ENCODE results near the gene PARN. TPM values are rescaled to one million over a fixed set of nuclear protein-coding genes. Genes with fewer than 3 reads are reported as not detected.

PARN gene
- total and polyA plus RNA-seq, 2 of the 8 experiments (the other 6 are each of a cell fraction or from before 2014, with no cell fraction given): 24.5 to 44.6 TPM

GRCh38 chr16:14511800-14512135 is 118.3 kb downstream of the PARN start:
- H3K56ac ChIP-seq (replicated peaks; ENCODE audit: insufficient read length, low read depth, low read length): no peak overlapping the region
- no peaks in the 10 kb centered on the region for H3K23me2 ChIP-seq (ENCODE audit: low read depth, low read length)
- no peak overlapping the region for H2BK120ac ChIP-seq (replicated peaks; ENCODE audit: low read depth, low read length)
- H3K79me1 ChIP-seq (ENCODE audit: low read depth, low read length): peaks cover 4% of the 10 kb centered on the region
- H3K23ac ChIP-seq (ENCODE audit: insufficient read length): no peak overlapping the region
- no peak overlapping the region for H4K8ac ChIP-seq (ENCODE audit: extremely low read depth, insufficient read depth, low read length)
- H3K27ac ChIP-seq (ENCODE audit: low read depth, low read length): no peak overlapping the region
- H2BK12ac ChIP-seq (ENCODE audit: low read depth, low read length): no peak overlapping the region
- no peak overlapping the region for H3K18ac ChIP-seq (ENCODE audit: extremely low read depth, low read length)
- no peak overlapping the region for H2AK5ac ChIP-seq (ENCODE audit: low read depth, low read length)
- CTCF ChIA-PET (ENCODE audit: partially characterized antibody): interaction anchor here (0.8 to 2.6 kb wide), 2 partner anchors 12 to 18 kb away, joined by 4 to 6 read pairs; no protein-coding TSS in a partner anchor
- no peak overlapping the region for H3K9ac ChIP-seq (replicated peaks in 1 of 4; ENCODE audit: extremely low read depth in 1 of 4, low read depth in 3 of 4, low read length in 3 of 4)
- no peak overlapping the region for H2BK15ac ChIP-seq (ENCODE audit: low read length)
- no peak overlapping the region for H3K14ac ChIP-seq (ENCODE audit: insufficient read length)
- H2BK20ac ChIP-seq (ENCODE audit: low read length): no peak overlapping the region
- no peak overlapping the region for H4K91ac ChIP-seq (replicated peaks; ENCODE audit: insufficient read length, low read length)
- no peaks in the 10 kb centered on the region for H3K9me3 ChIP-seq (ENCODE audit: insufficient read depth in 2 of 2, low read depth in 1 of 2, low read length in 1 of 2)
- POLR2A ChIA-PET (ENCODE audit: partially characterized antibody): interaction anchor here (0.6 to 1.7 kb wide), 2 partner anchors 11 to 483 kb away, joined by 6 to 7 read pairs; no protein-coding TSS in a partner anchor
- H2BK5ac ChIP-seq (ENCODE audit: low read depth, low read length): no peak overlapping the region
- no peak overlapping the region for H3K4ac ChIP-seq (replicated peaks; ENCODE audit: insufficient read length, low read depth, low read length)
- H3K4me3 ChIP-seq (ENCODE audit: extremely low read depth in 1 of 4, insufficient read depth in 2 of 4, low read depth in 3 of 4, low read length in 4 of 4): no peak overlapping the region
- no peak for DNase-seq (ENCODE audit: low read depth in 1 of 2, low spot score in 2 of 2)
- H4K20me1 ChIP-seq (replicated peaks in 1 of 2; ENCODE audit: control insufficient read depth in 1 of 2, insufficient read depth in 2 of 2, low read length in 2 of 2): no peaks in the 10 kb centered on the region
- H2AFZ ChIP-seq (ENCODE audit: low read length): no peak overlapping the region
- no peaks in the 10 kb centered on the region for H3K27me3 ChIP-seq (replicated peaks in 1 of 4; ENCODE audit: control insufficient read depth in 3 of 4, extremely low read depth in 1 of 4, insufficient read depth in 3 of 4, low read length in 3 of 4)
- WGBS, 2 experiments (ENCODE audit: extremely low coverage in 1 of 2, insufficient coverage in 1 of 2, insufficient read length in 1 of 2, insufficient replicate concordance in 2 of 2, low coverage in 1 of 2, low lambda C conversion rate in 2 of 2, missing lambda C conversion rate in 1 of 2): 87% methylated on average over 1 of the region's 1 CpG; no CpG with 5 or more reads in 1 of the 2 experiments
- peaks cover 0 to 8% (median 6%) of the 10 kb centered on the region in 4 experiments; a peak in 5 of 7 replicates for H3K4me1 ChIP-seq (replicated peaks in 1 of 4; ENCODE audit: control insufficient read depth in 3 of 4, insufficient read depth in 4 of 4, low read length in 3 of 4)
- H3K4me2 ChIP-seq (ENCODE audit: insufficient read depth in 1 of 2, low read depth in 2 of 2, low read length in 2 of 2): no peak overlapping the region
- H3K79me2 ChIP-seq (ENCODE audit: control insufficient read depth in 1 of 2, insufficient read depth in 2 of 2, low read length in 2 of 2): no peaks in the 10 kb centered on the region
- no peak for FAIRE-seq
- no peak overlapping the region for H4K5ac ChIP-seq (ENCODE audit: insufficient read length, low read depth, low read length)
- H3K36me3 ChIP-seq (ENCODE audit: control insufficient read depth in 2 of 4, insufficient read depth in 4 of 4, low read length in 3 of 4): no peaks in the 10 kb centered on the region
- TF ChIP-seq SUZ12 (IDR thresholded peaks at IDR 0.05; ENCODE audit: low read length): no peak
- no peak for TF ChIP-seq E2F6 (IDR thresholded peaks at IDR 0.05)
- no peak for TF ChIP-seq TAF1 (IDR thresholded peaks at IDR 0.05; ENCODE audit: low read depth, low read length)
- no peak for TF ChIP-seq CHD1 (IDR thresholded peaks at IDR 0.05; ENCODE audit: low read depth, low read length)
- no peak for TF ChIP-seq SIX5 (IDR thresholded peaks at IDR 0.05; ENCODE audit: low read depth, low read length)
- TF ChIP-seq SP1 (IDR thresholded peaks at IDR 0.05; ENCODE audit: low read depth, low read length): no peak
- no peak for TF ChIP-seq MAFK (IDR thresholded peaks at IDR 0.05; ENCODE audit: low read depth, low read length)
- no peak for TF ChIP-seq TEAD4 (IDR thresholded peaks at IDR 0.05; ENCODE audit: low read depth, low read length)
- no peak for TF ChIP-seq NANOG (IDR thresholded peaks at IDR 0.05; ENCODE audit: insufficient read depth, low read depth, low read length, poor library complexity, severe bottlenecking)
- TF ChIP-seq HDAC2 (IDR thresholded peaks at IDR 0.05; ENCODE audit: borderline replicate concordance in 1 of 2, low read depth in 2 of 2, low read length in 2 of 2): no peak
- no peak for TF ChIP-seq KDM5A (IDR thresholded peaks at IDR 0.05; ENCODE audit: low read length)
- no peak for TF ChIP-seq SIRT6 (IDR thresholded peaks at IDR 0.05; ENCODE audit: low read length)
- TF ChIP-seq BCL11A (IDR thresholded peaks at IDR 0.05; ENCODE audit: low read depth in 2 of 2, low read length in 2 of 2): no peak
- TF ChIP-seq CREB1 (IDR thresholded peaks at IDR 0.05): no peak
- no peak for TF ChIP-seq RAD21 (IDR thresholded peaks at IDR 0.05 in 1 of 2, conservative IDR thresholded peaks at IDR 0.05 in 1 of 2; ENCODE audit: low read depth in 2 of 2, low read length in 2 of 2)
